ENCODE results near the gene TRAPPC8. TPM values are rescaled to one million over a fixed set of nuclear protein-coding genes. Genes with fewer than 3 reads are reported as not detected.

TRAPPC8 gene
- total and polyA plus RNA-seq, 10 of the 15 experiments (the other 5 are each of a cell fraction or from before 2014, with no cell fraction given), result 13.0 to 75.4 (median 24.8) TPM

DNA sequence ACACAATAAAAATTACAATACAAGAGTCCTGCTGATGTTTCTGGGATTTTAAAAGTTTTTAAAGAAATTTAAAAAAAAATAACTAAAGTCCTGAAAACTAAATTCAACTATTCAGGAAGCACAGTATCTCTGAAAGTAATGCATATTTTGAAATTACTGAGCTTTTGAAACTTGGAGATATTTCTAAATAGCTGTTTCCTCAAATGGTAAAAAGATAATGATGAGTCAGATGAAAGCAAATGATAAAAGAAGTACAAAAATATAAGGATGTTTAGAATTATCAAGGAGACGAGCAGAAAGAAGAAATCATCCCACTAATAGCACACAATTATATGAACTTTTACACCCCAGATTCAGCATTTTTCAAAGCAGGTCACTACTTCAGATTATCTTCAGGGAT, 92.1 kb downstream of the TRAPPC8 start (continued):
- TF ChIP-seq CBX5 (IDR thresholded peaks at IDR 0.05; ENCODE audit: low read depth), result no peak
- TF ChIP-seq, protein P1, sequence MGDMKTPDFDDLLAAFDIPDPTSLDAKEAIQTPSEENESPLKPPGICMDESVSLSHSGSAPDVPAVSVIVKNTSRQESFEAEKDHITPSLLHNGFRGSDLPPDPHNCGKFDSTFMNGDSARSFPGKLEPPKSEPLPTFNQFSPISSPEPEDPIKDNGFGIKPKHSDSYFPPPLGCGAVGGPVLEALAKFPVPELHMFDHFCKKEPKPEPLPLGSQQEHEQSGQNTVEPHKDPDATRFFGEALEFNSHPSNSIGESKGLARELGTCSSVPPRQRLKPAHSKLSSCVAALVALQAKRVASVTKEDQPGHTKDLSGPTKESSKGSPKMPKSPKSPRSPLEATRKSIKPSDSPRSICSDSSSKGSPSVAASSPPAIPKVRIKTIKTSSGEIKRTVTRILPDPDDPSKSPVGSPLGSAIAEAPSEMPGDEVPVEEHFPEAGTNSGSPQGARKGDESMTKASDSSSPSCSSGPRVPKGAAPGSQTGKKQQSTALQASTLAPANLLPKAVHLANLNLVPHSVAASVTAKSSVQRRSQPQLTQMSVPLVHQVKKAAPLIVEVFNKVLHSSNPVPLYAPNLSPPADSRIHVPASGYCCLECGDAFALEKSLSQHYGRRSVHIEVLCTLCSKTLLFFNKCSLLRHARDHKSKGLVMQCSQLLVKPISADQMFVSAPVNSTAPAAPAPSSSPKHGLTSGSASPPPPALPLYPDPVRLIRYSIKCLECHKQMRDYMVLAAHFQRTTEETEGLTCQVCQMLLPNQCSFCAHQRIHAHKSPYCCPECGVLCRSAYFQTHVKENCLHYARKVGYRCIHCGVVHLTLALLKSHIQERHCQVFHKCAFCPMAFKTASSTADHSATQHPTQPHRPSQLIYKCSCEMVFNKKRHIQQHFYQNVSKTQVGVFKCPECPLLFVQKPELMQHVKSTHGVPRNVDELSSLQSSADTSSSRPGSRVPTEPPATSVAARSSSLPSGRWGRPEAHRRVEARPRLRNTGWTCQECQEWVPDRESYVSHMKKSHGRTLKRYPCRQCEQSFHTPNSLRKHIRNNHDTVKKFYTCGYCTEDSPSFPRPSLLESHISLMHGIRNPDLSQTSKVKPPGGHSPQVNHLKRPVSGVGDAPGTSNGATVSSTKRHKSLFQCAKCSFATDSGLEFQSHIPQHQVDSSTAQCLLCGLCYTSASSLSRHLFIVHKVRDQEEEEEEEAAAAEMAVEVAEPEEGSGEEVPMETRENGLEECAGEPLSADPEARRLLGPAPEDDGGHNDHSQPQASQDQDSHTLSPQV (IDR thresholded peaks at IDR 0.05), result no peak
- TF ChIP-seq CREB1 (IDR thresholded peaks at IDR 0.05; ENCODE audit: low read depth), result no peak
- no peak for TF ChIP-seq HCFC1 (IDR thresholded peaks at IDR 0.05; ENCODE audit: low read length)
- TF ChIP-seq ZZZ3 (IDR thresholded peaks at IDR 0.05; ENCODE audit: control insufficient read depth, insufficient read length, low read depth), result no peak
- TF ChIP-seq, protein P2, sequence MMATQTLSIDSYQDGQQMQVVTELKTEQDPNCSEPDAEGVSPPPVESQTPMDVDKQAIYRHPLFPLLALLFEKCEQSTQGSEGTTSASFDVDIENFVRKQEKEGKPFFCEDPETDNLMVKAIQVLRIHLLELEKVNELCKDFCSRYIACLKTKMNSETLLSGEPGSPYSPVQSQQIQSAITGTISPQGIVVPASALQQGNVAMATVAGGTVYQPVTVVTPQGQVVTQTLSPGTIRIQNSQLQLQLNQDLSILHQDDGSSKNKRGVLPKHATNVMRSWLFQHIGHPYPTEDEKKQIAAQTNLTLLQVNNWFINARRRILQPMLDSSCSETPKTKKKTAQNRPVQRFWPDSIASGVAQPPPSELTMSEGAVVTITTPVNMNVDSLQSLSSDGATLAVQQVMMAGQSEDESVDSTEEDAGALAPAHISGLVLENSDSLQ (IDR thresholded peaks at IDR 0.05), result no peak
- TF ChIP-seq ZNF217 (IDR thresholded peaks at IDR 0.05), result no peak
- no peak for TF ChIP-seq NFIC (IDR thresholded peaks at IDR 0.05; ENCODE audit: low read depth, low read length)
- TF ChIP-seq, protein P3, sequence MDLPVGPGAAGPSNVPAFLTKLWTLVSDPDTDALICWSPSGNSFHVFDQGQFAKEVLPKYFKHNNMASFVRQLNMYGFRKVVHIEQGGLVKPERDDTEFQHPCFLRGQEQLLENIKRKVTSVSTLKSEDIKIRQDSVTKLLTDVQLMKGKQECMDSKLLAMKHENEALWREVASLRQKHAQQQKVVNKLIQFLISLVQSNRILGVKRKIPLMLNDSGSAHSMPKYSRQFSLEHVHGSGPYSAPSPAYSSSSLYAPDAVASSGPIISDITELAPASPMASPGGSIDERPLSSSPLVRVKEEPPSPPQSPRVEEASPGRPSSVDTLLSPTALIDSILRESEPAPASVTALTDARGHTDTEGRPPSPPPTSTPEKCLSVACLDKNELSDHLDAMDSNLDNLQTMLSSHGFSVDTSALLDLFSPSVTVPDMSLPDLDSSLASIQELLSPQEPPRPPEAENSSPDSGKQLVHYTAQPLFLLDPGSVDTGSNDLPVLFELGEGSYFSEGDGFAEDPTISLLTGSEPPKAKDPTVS (IDR thresholded peaks at IDR 0.05; ENCODE audit: low read depth, low read length), result no peak
- TF ChIP-seq POLR2A (IDR thresholded peaks at IDR 0.05; ENCODE audit: low read depth, low read length), result no peak
- no peak for TF ChIP-seq KDM1A (IDR thresholded peaks at IDR 0.05; ENCODE audit: borderline replicate concordance)
- no peak for TF ChIP-seq SMAD1 (IDR thresholded peaks at IDR 0.05; ENCODE audit: low read depth, partially characterized antibody)
- TF ChIP-seq IKZF1 (conservative IDR thresholded peaks at IDR 0.05), result no peak
